A673 (cell line): ENCODE measurements around the gene ATP8A2. TPM values are rescaled to one million over a fixed set of nuclear protein-coding genes. Genes with fewer than 3 reads are reported as not detected.

ENCODE experiments used
- BruUV-seq: library from RNA; stranded (reverse); fragments of 400-500 nt; replicated peaks from 2 replicates; lab custom pipeline; 2021; lab: Mats Ljungman, UMichigan
- CTCF ChIA-PET: fragments of 300-600 bp; sonication (Branson Sonifier 250); formaldehyde crosslinking; loops from one replicate; lab custom pipeline; 2022; ENCODE audit warnings: antibody characterized with exemption; lab: Charles Lee
- POLR2A ChIA-PET: fragments of 300-600 bp; sonication (Branson Sonifier 250); formaldehyde crosslinking; loops from one replicate; lab custom pipeline; 2022; ENCODE audit warnings: antibody characterized with exemption; ENCODE audit not compliant: low non-redundant PET; lab: Charles Lee
- DNase-seq: peaks from one replicate; pipeline ENCODE4 v3.0.0-alpha.2; 2015; ENCODE audit warnings: low spot score
- H3K27ac ChIP-seq: fragments of 200-600 bp; sonication (generic); 2 replicates; pipeline ENCODE4 v1.5.1; 2016; ENCODE audit warnings: mixed run types, low read depth, mild to moderate bottlenecking, mixed read lengths, antibody characterized with exemption, low read length; ENCODE audit not compliant: poor library complexity, severe bottlenecking
- H3K27me3 ChIP-seq: fragments of 200-600 bp; sonication (generic); replicated peaks from 2 replicates; pipeline ENCODE4 v1.6.1; 2017; ENCODE audit warnings: mixed run types, low read depth, mild to moderate bottlenecking, mixed read lengths, antibody characterized with exemption, low read length; ENCODE audit not compliant: insufficient read depth, poor library complexity
- H3K36me3 ChIP-seq: fragments of 200-600 bp; sonication (generic); 2 replicates; pipeline ENCODE4 v1.6.1; 2016; ENCODE audit warnings: mixed run types, mild to moderate bottlenecking, mixed read lengths, antibody characterized with exemption, low read length; ENCODE audit not compliant: insufficient read depth, poor library complexity, severe bottlenecking
- H3K4me1 ChIP-seq: fragments of 200-600 bp; sonication (generic); 2 replicates; pipeline ENCODE4 v1.6.1; 2017; ENCODE audit warnings: mixed run types, mild to moderate bottlenecking, mixed read lengths, antibody characterized with exemption, low read length; ENCODE audit not compliant: insufficient read depth, poor library complexity, severe bottlenecking
- H3K4me3 ChIP-seq: fragments of 200-600 bp; sonication (generic); 2 replicates; pipeline ENCODE4 v1.5.1; 2016; ENCODE audit warnings: low read depth, mixed run types, mild to moderate bottlenecking, mixed read lengths, low read length; ENCODE audit not compliant: poor library complexity, severe bottlenecking
- H3K9me3 ChIP-seq: fragments of 200-600 bp; sonication (generic); 2 replicates; pipeline ENCODE4 v1.6.1; 2016; ENCODE audit warnings: mixed run types, low read depth, mild to moderate bottlenecking, mixed read lengths, antibody characterized with exemption, low read length; ENCODE audit not compliant: poor library complexity, severe bottlenecking
- CTCF ChIP-seq: fragments of 300-800, 200-600 bp; sonication (generic); conservative IDR thresholded peaks from 2 replicates; pipeline ENCODE4 v1.5.1; 2017; ENCODE audit warnings: low read depth, mild to moderate bottlenecking, antibody characterized with exemption, low read length, moderate library complexity, mixed read lengths
- EZH2 ChIP-seq: fragments of 200-600 bp; sonication (generic); IDR thresholded peaks from 2 replicates; pipeline ENCODE4 v1.6.1; 2017; ENCODE audit warnings: borderline replicate concordance, low read depth, mild to moderate bottlenecking, mixed read lengths, antibody characterized with exemption, low read length; ENCODE audit not compliant: poor library complexity, severe bottlenecking
- intact Hi-C: fragments of 100-400 bp; cut with micrococcal nuclease; formaldehyde crosslinking; loops from one replicate; pipeline ENCODE4 v1.10.0; 2022; ENCODE audit not compliant: unreplicated experiment
- total RNA-seq: library from RNA; stranded (reverse); gene quantifications from 2 replicates; pipeline ENCODE4 v1.2.3, GENCODE V29; 2021

The ATP8A2 gene
- total RNA-seq, 1 experiment from 2014 or later: 0.92 TPM

DNA sequence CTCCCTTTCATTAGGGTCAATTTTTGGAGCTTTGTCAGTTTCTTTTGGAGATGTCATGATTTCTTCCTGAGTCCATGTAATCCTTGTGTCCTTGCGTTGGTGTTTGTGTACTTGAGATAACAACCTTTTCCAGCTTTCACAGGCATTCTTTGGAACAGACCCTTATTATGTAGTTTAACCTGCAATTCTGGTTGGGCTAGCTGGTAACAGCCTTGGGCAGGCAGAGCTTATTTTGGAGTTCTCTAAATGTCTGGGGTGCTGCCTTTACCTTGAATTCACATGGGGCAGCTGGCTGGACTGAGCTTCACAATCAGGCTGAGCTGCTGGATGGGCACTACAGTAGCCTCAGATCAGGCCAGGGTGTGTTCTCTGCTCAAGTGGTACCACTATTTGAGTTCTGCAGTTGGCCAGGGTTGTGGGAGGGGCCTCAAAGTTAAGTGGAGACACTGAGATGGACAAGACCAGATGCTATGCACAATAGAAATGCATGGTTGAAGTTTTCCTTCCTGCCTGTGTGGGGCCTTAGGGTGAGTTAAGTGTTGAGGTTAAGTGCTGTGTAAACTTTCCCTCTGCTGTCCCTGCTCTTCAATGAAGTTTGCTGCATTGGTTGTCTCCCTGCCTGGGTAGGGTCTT lies 277.3 kb downstream of the ATP8A2 start:
- CTCF ChIA-PET: no interaction called here
- no peaks in the 10 kb centered on the region for H3K27me3 ChIP-seq
- TF ChIP-seq EZH2: no peak
- TF ChIP-seq CTCF: no peak
- H3K9me3 ChIP-seq: peaks cover 6% of the 10 kb centered on the region
- intact Hi-C loops: no loop called here
- no peak overlapping the region for H3K27ac ChIP-seq
- POLR2A ChIA-PET: no interaction called here
- H3K4me3 ChIP-seq: no peak overlapping the region
- DNase-seq: no peak
- no peaks in the 10 kb centered on the region for H3K4me1 ChIP-seq
- no TSS peak for BruUV-seq
- no peaks in the 10 kb centered on the region for H3K36me3 ChIP-seq

- no peak overlapping the region for H3K4me3 ChIP-seq
- H3K27me3 ChIP-seq: no peaks in the 10 kb centered on the region
- CTCF ChIA-PET: no interaction called here
- intact Hi-C loops: no loop called here
- TF ChIP-seq CTCF (no peak), EZH2 (no peak)
- POLR2A ChIA-PET: no interaction called here
- H3K4me1 ChIP-seq: no peaks in the 10 kb centered on the region
- no peaks in the 10 kb centered on the region for H3K9me3 ChIP-seq
- no peak overlapping the region for H3K27ac ChIP-seq
- H3K36me3 ChIP-seq: no peaks in the 10 kb centered on the region
- no peak for DNase-seq
- BruUV-seq: no TSS peak
These were observed 281.0 kb downstream of the ATP8A2 start for GRCh38 chr13:25652764-25653163.

DNA sequence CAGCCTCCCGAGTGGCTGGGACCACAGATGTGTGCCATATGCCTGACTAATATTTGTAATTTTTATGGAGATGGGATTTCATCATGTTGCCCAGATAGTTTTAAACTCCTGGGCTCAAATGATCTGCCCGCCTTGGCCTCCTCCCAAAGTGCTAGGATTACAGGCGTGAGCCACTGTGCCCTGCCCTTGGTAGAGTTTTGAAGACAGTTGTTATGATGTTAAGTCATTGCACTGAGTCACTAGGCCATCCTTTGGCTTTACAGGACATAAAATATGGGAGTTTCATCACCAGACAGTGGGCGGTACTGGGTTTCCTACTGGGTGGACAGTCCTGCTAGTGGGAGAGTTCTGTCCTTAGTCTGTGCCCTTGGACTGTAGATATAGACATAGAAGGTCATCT lies 282.5 kb downstream of the ATP8A2 start:
- intact Hi-C loops: no loop called here
- POLR2A ChIA-PET: no interaction called here
- H3K27me3 ChIP-seq: no peaks in the 10 kb centered on the region
- H3K9me3 ChIP-seq: no peaks in the 10 kb centered on the region
- H3K36me3 ChIP-seq: no peaks in the 10 kb centered on the region
- BruUV-seq: no TSS peak
- H3K27ac ChIP-seq: no peak overlapping the region
- no peak for DNase-seq
- no peak overlapping the region for H3K4me3 ChIP-seq
- CTCF ChIA-PET: no interaction called here
- no peaks in the 10 kb centered on the region for H3K4me1 ChIP-seq
- no peak for TF ChIP-seq CTCF
- no peak for TF ChIP-seq EZH2
